ENCODE measurements around the gene NCAPG2. TPM values are rescaled to one million over a fixed set of nuclear protein-coding genes. Genes with fewer than 3 reads are reported as not detected.
A peak's percentile ranks its signal among the peaks of the same experiment; 100 is the strongest.

NCAPG2 gene
- total and polyA plus RNA-seq, 2 experiments from 2014 or later, result 15.6 to 17.3 TPM

GRCh38 chr7:158648168-158648567 lies 56.4 kb downstream of the NCAPG2 start:
- no peak overlapping the region for H3K4me3 ChIP-seq
- no peak overlapping the region for H2AFZ ChIP-seq
- 92 to 93% methylated on average over 7 of the region's 7 CpGs for WGBS, 2 experiments (ENCODE audit: low coverage in 1 of 2, low lambda C conversion rate in 2 of 2, missing lambda C conversion rate in 2 of 2)
- H3K79me2 ChIP-seq (ENCODE audit: insufficient read depth), result peaks cover 23% of the 10 kb centered on the region; the same call in 1 of the 2 replicates
- no peak overlapping the region for H3K27ac ChIP-seq
- H3F3A ChIP-seq (ENCODE audit: insufficient read depth), result peaks cover 35% of the 10 kb centered on the region
- no peak for DNase-seq
- H3K4me1 ChIP-seq (ENCODE audit: insufficient read depth), result peaks cover 29% of the 10 kb centered on the region
- no peak overlapping the region for H3K9ac ChIP-seq
- no peaks in the 10 kb centered on the region for H3K36me3 ChIP-seq (ENCODE audit: low read depth)
- no peaks in the 10 kb centered on the region for H3K9me2 ChIP-seq (ENCODE audit: insufficient read depth)
- H3K9me3 ChIP-seq (ENCODE audit: low read depth), result no peaks in the 10 kb centered on the region
- TF ChIP-seq EZH2phosphoT487 (IDR thresholded peaks at IDR 0.05; ENCODE audit: insufficient read depth, low read depth) (no peak), EZH2 (IDR thresholded peaks at IDR 0.05; ENCODE audit: insufficient read depth, poor library complexity, severe bottlenecking) (no peak)
- in situ Hi-C loops (cut with MboI), result no loop called here
- H3K27me3 ChIP-seq (replicated peaks; ENCODE audit: insufficient read depth), result no peaks in the 10 kb centered on the region
- H4K20me1 ChIP-seq (ENCODE audit: insufficient read depth), result no peaks in the 10 kb centered on the region
- H3K4me2 ChIP-seq (ENCODE audit: unreplicated experiment), result no peak overlapping the region

- TF ChIP-seq EZH2phosphoT487 (IDR thresholded peaks at IDR 0.05; ENCODE audit: insufficient read depth, low read depth) (no peak), EZH2 (IDR thresholded peaks at IDR 0.05; ENCODE audit: insufficient read depth, poor library complexity, severe bottlenecking) (no peak)
- no peak overlapping the region for H3K4me2 ChIP-seq (ENCODE audit: unreplicated experiment)
- H2AFZ ChIP-seq, result no peak overlapping the region
- no peaks in the 10 kb centered on the region for H3K9me2 ChIP-seq (ENCODE audit: insufficient read depth)
- WGBS, 2 experiments (ENCODE audit: low coverage in 1 of 2, low lambda C conversion rate in 2 of 2, missing lambda C conversion rate in 2 of 2), result 70 to 73% methylated on average over 2 of the region's 2 CpGs
- no peak overlapping the region for H3K27ac ChIP-seq
- in situ Hi-C loops (cut with MboI), result no loop called here
- no peak for DNase-seq
- H3K36me3 ChIP-seq (ENCODE audit: low read depth), result no peaks in the 10 kb centered on the region
- H3K4me1 ChIP-seq (ENCODE audit: insufficient read depth), result peaks cover 29% of the 10 kb centered on the region
- no peaks in the 10 kb centered on the region for H3K9me3 ChIP-seq (ENCODE audit: low read depth)
- H3K27me3 ChIP-seq (replicated peaks; ENCODE audit: insufficient read depth), result no peaks in the 10 kb centered on the region
- peaks cover 23% of the 10 kb centered on the region; the same call in 1 of the 2 replicates for H3K79me2 ChIP-seq (ENCODE audit: insufficient read depth)
- no peaks in the 10 kb centered on the region for H4K20me1 ChIP-seq (ENCODE audit: insufficient read depth)
- peaks cover 35% of the 10 kb centered on the region for H3F3A ChIP-seq (ENCODE audit: insufficient read depth)
- H3K9ac ChIP-seq, result no peak overlapping the region
- H3K4me3 ChIP-seq, result no peak overlapping the region
Observed at GRCh38 chr7:158647475-158647792, 57.2 kb downstream of the NCAPG2 start.

- H2AFZ ChIP-seq, result no peak overlapping the region
- TF ChIP-seq EZH2phosphoT487 (IDR thresholded peaks at IDR 0.05; ENCODE audit: insufficient read depth, low read depth) (no peak), EZH2 (IDR thresholded peaks at IDR 0.05; ENCODE audit: insufficient read depth, poor library complexity, severe bottlenecking) (no peak)
- no peaks in the 10 kb centered on the region for H3K27me3 ChIP-seq (replicated peaks; ENCODE audit: insufficient read depth)
- peaks cover 35% of the 10 kb centered on the region for H3F3A ChIP-seq (ENCODE audit: insufficient read depth)
- H3K4me2 ChIP-seq (ENCODE audit: unreplicated experiment), result no peak overlapping the region
- no peaks in the 10 kb centered on the region for H4K20me1 ChIP-seq (ENCODE audit: insufficient read depth)
- no peaks in the 10 kb centered on the region for H3K9me3 ChIP-seq (ENCODE audit: low read depth)
- no peaks in the 10 kb centered on the region for H3K9me2 ChIP-seq (ENCODE audit: insufficient read depth)
- in situ Hi-C loops (cut with MboI), result no loop called here
- H3K79me2 ChIP-seq (ENCODE audit: insufficient read depth), result peaks cover 23% of the 10 kb centered on the region; the same call in 1 of the 2 replicates
- H3K9ac ChIP-seq, result no peak overlapping the region
- H3K4me1 ChIP-seq (ENCODE audit: insufficient read depth), result peaks cover 29% of the 10 kb centered on the region
- H3K4me3 ChIP-seq, result no peak overlapping the region
- H3K27ac ChIP-seq, result no peak overlapping the region
- no peaks in the 10 kb centered on the region for H3K36me3 ChIP-seq (ENCODE audit: low read depth)
- peak; percentile 10 for DNase-seq
- WGBS, 2 experiments (ENCODE audit: low coverage in 1 of 2, low lambda C conversion rate in 2 of 2, missing lambda C conversion rate in 2 of 2), result 93 to 94% methylated on average over 7 of the region's 7 CpGs
Observed at GRCh38 chr7:158646766-158647474, 57.7 kb downstream of the NCAPG2 start.

GRCh38 chr7:158645842-158646241 lies 58.8 kb downstream of the NCAPG2 start:
- Histone ChIP-seq H3K79me2 (ENCODE audit: insufficient read depth) (peaks cover 23% of the 10 kb centered on the region; the same call in 1 of the 2 replicates), H3K27ac (no peak overlapping the region), H3K4me2 (ENCODE audit: unreplicated experiment) (no peak overlapping the region), H4K20me1 (ENCODE audit: insufficient read depth) (no peaks in the 10 kb centered on the region), H3K9me2 (ENCODE audit: insufficient read depth) (no peaks in the 10 kb centered on the region), H3K9me3 (ENCODE audit: low read depth) (no peaks in the 10 kb centered on the region), H3K9ac (no peak overlapping the region), H3F3A (ENCODE audit: insufficient read depth) (peaks cover 25% of the 10 kb centered on the region), H3K4me1 (ENCODE audit: insufficient read depth) (peaks cover 21% of the 10 kb centered on the region), H3K4me3 (no peak overlapping the region), H3K36me3 (ENCODE audit: low read depth) (no peaks in the 10 kb centered on the region), H2AFZ (no peak overlapping the region), H3K27me3 (replicated peaks; ENCODE audit: insufficient read depth) (no peaks in the 10 kb centered on the region)
- in situ Hi-C loops (cut with MboI), result no loop called here
- WGBS, 2 experiments (ENCODE audit: low coverage in 1 of 2, low lambda C conversion rate in 2 of 2, missing lambda C conversion rate in 2 of 2), result 66 to 69% methylated on average over 4 of the region's 4 CpGs
- DNase-seq, result no peak
- no peak for TF ChIP-seq EZH2phosphoT487 (IDR thresholded peaks at IDR 0.05; ENCODE audit: insufficient read depth, low read depth)
- no peak for TF ChIP-seq EZH2 (IDR thresholded peaks at IDR 0.05; ENCODE audit: insufficient read depth, poor library complexity, severe bottlenecking)
